ENCODE data around the gene DNAJC18.

DNA sequence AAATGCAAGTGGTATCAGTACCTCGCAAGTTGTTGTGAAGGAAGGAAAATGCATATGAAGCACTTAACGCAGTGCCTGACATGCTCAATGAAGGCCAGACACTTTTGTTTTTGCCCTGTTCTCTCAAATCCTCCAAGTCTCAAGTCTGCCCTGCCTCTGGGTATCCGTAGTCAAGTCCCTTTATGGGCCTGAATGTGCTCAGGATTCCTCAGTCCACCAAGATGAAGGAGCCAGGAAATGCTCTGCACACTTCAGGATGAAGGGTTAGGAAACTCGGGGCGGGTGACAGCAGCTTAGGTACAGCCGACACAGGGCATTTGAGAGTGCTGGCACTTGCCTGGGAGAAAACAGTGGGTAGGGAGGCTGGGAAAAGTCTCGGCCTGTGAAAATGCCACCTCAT, 21.9 kb upstream of the DNAJC18 start:
- TF ChIP-seq CTCF (conservative IDR thresholded peaks at IDR 0.05; ENCODE audit: low read depth in 2 of 2) (no peak), EZH2 (IDR thresholded peaks at IDR 0.05; ENCODE audit: low read depth, unreplicated experiment) (no peak), ETS1 (IDR thresholded peaks at IDR 0.05) (no peak), EZH2phosphoT487 (IDR thresholded peaks at IDR 0.05; ENCODE audit: unreplicated experiment) (no peak), REST (IDR thresholded peaks at IDR 0.05; ENCODE audit: unreplicated experiment) (no peak), CREB1 (CRISPR knock-in tag; IDR thresholded peaks at IDR 0.05; ENCODE audit: low read depth) (no peak), ZNF462 (CRISPR knock-in tag; IDR thresholded peaks at IDR 0.05) (no peak), POLR2AphosphoS5 (IDR thresholded peaks at IDR 0.05; ENCODE audit: low read depth) (no peak), STAT1 (IDR thresholded peaks at IDR 0.05; ENCODE audit: unreplicated experiment) (no peak), JUNB (IDR thresholded peaks at IDR 0.05; ENCODE audit: unreplicated experiment) (no peak), ZNF331 (CRISPR knock-in tag; IDR thresholded peaks at IDR 0.05; ENCODE audit: low read depth) (no peak), NANOG (IDR thresholded peaks at IDR 0.05; ENCODE audit: borderline replicate concordance) (no peak), ZNF114 (CRISPR knock-in tag; IDR thresholded peaks at IDR 0.05) (no peak)
